ENCODE results near the gene RNF157. TPM values are rescaled to one million over a fixed set of nuclear protein-coding genes. Genes with fewer than 3 reads are reported as not detected.

RNF157 gene
- total RNA-seq, 1 donor from 2014 or later, result 8.8 TPM

GRCh38 chr17:76170114-76170513, 70.2 kb downstream of the RNF157 start:
- H3K4me1 ChIP-seq, result no peaks in the 10 kb centered on the region
- no peak for DNase-seq (ENCODE audit: extremely low spot score in 2 of 2)
- no peak overlapping the region for H3K27ac ChIP-seq
- intact Hi-C loops (cut with DNase I), result no loop called here
- no peak overlapping the region for H3K4me3 ChIP-seq
- no peaks in the 10 kb centered on the region for H3K9me3 ChIP-seq
- H3K36me3 ChIP-seq, result no peaks in the 10 kb centered on the region
- H3K27me3 ChIP-seq, result no peaks in the 10 kb centered on the region
- TF ChIP-seq, protein P1, sequence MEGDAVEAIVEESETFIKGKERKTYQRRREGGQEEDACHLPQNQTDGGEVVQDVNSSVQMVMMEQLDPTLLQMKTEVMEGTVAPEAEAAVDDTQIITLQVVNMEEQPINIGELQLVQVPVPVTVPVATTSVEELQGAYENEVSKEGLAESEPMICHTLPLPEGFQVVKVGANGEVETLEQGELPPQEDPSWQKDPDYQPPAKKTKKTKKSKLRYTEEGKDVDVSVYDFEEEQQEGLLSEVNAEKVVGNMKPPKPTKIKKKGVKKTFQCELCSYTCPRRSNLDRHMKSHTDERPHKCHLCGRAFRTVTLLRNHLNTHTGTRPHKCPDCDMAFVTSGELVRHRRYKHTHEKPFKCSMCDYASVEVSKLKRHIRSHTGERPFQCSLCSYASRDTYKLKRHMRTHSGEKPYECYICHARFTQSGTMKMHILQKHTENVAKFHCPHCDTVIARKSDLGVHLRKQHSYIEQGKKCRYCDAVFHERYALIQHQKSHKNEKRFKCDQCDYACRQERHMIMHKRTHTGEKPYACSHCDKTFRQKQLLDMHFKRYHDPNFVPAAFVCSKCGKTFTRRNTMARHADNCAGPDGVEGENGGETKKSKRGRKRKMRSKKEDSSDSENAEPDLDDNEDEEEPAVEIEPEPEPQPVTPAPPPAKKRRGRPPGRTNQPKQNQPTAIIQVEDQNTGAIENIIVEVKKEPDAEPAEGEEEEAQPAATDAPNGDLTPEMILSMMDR (IDR thresholded peaks at IDR 0.05), result no peak
- TF ChIP-seq POLR2A (IDR thresholded peaks at IDR 0.05) (no peak), POLR2AphosphoS5 (IDR thresholded peaks at IDR 0.05; ENCODE audit: insufficient read depth in 1 of 2, low read depth in 1 of 2) (no peak)

GRCh38 chr17:76166906-76167305, 73.4 kb downstream of the RNF157 start:
- no peaks in the 10 kb centered on the region for H3K9me3 ChIP-seq
- DNase-seq (ENCODE audit: extremely low spot score in 2 of 2), result no peak
- intact Hi-C loops (cut with DNase I), result no loop called here
- H3K27me3 ChIP-seq, result no peaks in the 10 kb centered on the region
- H3K4me3 ChIP-seq, result no peak overlapping the region
- H3K4me1 ChIP-seq, result no peaks in the 10 kb centered on the region
- TF ChIP-seq, protein P1 (IDR thresholded peaks at IDR 0.05), result no peak
- TF ChIP-seq POLR2A (IDR thresholded peaks at IDR 0.05) (no peak), POLR2AphosphoS5 (IDR thresholded peaks at IDR 0.05; ENCODE audit: insufficient read depth in 1 of 2, low read depth in 1 of 2) (no peak)
- H3K36me3 ChIP-seq, result no peaks in the 10 kb centered on the region
- H3K27ac ChIP-seq, result no peak overlapping the region

GRCh38 chr17:76166168-76166567, 74.1 kb downstream of the RNF157 start:
- Histone ChIP-seq H3K27ac (no peak overlapping the region), H3K36me3 (no peaks in the 10 kb centered on the region), H3K9me3 (no peaks in the 10 kb centered on the region), H3K4me3 (no peak overlapping the region), H3K4me1 (no peaks in the 10 kb centered on the region), H3K27me3 (no peaks in the 10 kb centered on the region)
- TF ChIP-seq POLR2AphosphoS5 (IDR thresholded peaks at IDR 0.05; ENCODE audit: insufficient read depth in 1 of 2, low read depth in 1 of 2) (no peak), POLR2A (IDR thresholded peaks at IDR 0.05) (no peak)
- TF ChIP-seq, protein P1 (IDR thresholded peaks at IDR 0.05), result no peak
- no peak for DNase-seq (ENCODE audit: extremely low spot score in 2 of 2)
- intact Hi-C loops (cut with DNase I), result no loop called here

- Histone ChIP-seq H3K27me3 (no peaks in the 10 kb centered on the region), H3K9me3 (no peaks in the 10 kb centered on the region), H3K36me3 (no peaks in the 10 kb centered on the region), H3K4me3 (no peak overlapping the region), H3K27ac (no peak overlapping the region), H3K4me1 (no peaks in the 10 kb centered on the region)
- no peak for DNase-seq (ENCODE audit: extremely low spot score in 2 of 2)
- TF ChIP-seq, protein P1 (IDR thresholded peaks at IDR 0.05), result no peak
- TF ChIP-seq POLR2AphosphoS5 (IDR thresholded peaks at IDR 0.05; ENCODE audit: insufficient read depth in 1 of 2, low read depth in 1 of 2) (no peak), POLR2A (IDR thresholded peaks at IDR 0.05) (no peak)
- intact Hi-C loops (cut with DNase I), result no loop called here
Observed at GRCh38 chr17:76164331-76164730, 76.0 kb downstream of the RNF157 start.

DNA sequence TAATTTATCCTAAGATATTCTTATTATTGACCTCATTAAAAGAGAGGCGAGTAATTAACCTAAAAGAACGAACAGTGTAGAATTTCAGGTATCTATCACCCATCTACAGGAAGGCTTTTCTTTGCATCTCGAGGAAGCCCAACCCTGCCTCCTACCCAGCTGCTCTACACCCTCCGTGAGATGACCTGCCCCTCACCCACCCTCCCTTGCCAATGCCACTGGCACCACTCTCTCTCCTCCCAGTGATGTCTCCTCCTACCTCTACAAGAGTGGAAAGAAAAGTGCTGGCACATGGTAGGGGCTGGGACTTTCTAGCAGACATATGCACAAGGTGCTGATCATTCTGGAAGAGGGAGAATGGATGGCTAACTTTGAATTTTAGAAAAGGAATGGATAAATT, 76.4 kb downstream of the RNF157 start:
- Histone ChIP-seq H3K4me1 (no peaks in the 10 kb centered on the region), H3K27me3 (no peaks in the 10 kb centered on the region), H3K27ac (no peak overlapping the region), H3K36me3 (no peaks in the 10 kb centered on the region), H3K4me3 (no peak overlapping the region), H3K9me3 (no peaks in the 10 kb centered on the region)
- no peak for DNase-seq (ENCODE audit: extremely low spot score in 2 of 2)
- intact Hi-C loops (cut with DNase I), result no loop called here
- TF ChIP-seq, protein P1 (IDR thresholded peaks at IDR 0.05), result no peak
- no peak for TF ChIP-seq POLR2A (IDR thresholded peaks at IDR 0.05)
- TF ChIP-seq POLR2AphosphoS5 (IDR thresholded peaks at IDR 0.05; ENCODE audit: insufficient read depth in 1 of 2, low read depth in 1 of 2), result no peak
